Esophagus muscularis mucosa (tissue), 3 donors: ENCODE data around the gene MAT1A.

Source experiments
- CTCF ChIP-seq, 3 experiments: fragments of 200-600 bp in 2 of 3; fragments of 450-650 bp in 1 of 3; sonication (generic) in 2 of 3; IDR thresholded peaks; one replicate each; pipeline ENCODE4 v1.5.1; 2017 to 2019; ENCODE audit warnings: antibody characterized with exemption in 3 of 3, mild to moderate bottlenecking in 2 of 3, moderate library complexity in 1 of 3
- POLR2A ChIP-seq: fragments of 450-650 bp; IDR thresholded peaks from one replicate; pipeline ENCODE4 v1.6.1; 2017; ENCODE audit warnings: antibody characterized with exemption, moderate library complexity, mild to moderate bottlenecking, low read depth
- POLR2AphosphoS5 ChIP-seq, 2 donors: sonication (generic); formaldehyde crosslinking; IDR thresholded peaks; one replicate each; pipeline ENCODE4 v1.6.1; 2017; ENCODE audit warnings: antibody characterized with exemption in 2 of 2

DNA sequence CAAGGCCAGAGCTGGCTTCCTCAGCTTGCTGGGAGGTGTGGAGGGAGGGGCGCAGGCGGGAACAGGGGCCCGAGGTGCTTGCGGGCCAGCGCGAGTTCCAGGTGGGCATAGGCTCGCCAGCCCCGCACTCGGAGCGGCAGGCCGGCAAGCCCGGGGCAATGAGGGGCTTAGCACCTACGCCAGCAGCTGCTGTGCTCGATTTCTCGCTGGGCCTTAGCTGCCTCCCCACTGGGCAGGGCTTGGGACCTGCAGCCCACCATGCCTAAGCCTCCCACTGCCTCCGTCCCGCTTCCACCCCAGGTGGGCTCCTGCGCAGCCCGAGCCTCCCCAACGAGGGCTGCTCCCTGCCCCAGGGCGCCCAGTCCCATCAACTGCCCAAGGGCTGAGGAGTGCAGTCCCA lies 25.9 kb upstream of the MAT1A start:
- TF ChIP-seq CTCF (IDR thresholded peaks at IDR 0.05), result no peak
- no peak for TF ChIP-seq POLR2AphosphoS5 (IDR thresholded peaks at IDR 0.05)
- no peak for TF ChIP-seq POLR2A
